Stimulated activated CD8-positive, alpha-beta memory T cell treated with anti-CD3 and anti-CD28 coated beads, Interleukin-12 subunit alpha, Interleukin-12 subunit beta, amount 100 ng/mL, for 1 hour (primary cell): ENCODE results near the gene C19orf81.
A peak's percentile ranks its signal among the peaks of the same experiment; 100 is the strongest.

Source experiments
- DNase-seq: peaks from one replicate; pipeline ENCODE4 v3.0.0-alpha.2; 2020; ENCODE audit warnings: low read depth

Gene C19orf81

GRCh38 chr19:50629801-50630200 lies 19.4 kb upstream of the C19orf81 start:
- no peak for DNase-seq

DNA sequence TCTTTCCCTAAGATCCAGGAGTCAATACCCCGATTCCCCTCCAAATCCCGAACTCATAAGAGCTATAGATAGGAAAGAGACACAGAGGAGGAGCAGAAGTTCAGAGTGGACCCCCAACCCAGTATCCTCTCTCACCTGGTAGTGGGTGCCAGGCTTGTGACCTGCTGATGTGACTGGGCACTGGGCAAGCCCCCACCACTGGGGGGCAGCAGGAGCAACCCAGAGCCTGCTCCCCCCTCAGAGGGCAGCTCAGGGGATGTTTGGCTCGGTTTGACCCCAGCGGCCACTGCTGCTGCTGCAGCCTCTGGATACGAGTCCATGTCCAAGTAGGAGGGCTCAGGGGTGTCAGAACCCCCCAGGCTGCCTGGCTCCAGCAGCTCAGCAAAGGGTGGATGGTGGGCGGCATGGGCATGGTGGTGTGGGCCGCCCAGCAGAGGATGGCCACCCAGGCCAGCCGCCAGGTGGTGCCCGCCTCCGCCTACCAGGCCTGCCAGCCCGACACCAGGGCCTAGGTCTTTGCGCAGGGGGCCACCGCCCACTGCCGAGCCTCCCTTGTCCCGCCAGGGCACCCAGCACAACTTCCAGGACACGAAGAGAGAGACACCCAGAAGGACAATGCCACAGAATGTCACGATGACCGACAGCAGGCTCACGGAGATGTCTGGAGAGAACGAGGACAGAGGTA lies 17.0 kb upstream of the C19orf81 start:
- no peak for DNase-seq

GRCh38 chr19:50633359-50633758 lies 15.9 kb upstream of the C19orf81 start:
- DNase-seq: no peak

GRCh38 chr19:50633973-50634372 lies 15.3 kb upstream of the C19orf81 start:
- DNase-seq: no peak

DNA sequence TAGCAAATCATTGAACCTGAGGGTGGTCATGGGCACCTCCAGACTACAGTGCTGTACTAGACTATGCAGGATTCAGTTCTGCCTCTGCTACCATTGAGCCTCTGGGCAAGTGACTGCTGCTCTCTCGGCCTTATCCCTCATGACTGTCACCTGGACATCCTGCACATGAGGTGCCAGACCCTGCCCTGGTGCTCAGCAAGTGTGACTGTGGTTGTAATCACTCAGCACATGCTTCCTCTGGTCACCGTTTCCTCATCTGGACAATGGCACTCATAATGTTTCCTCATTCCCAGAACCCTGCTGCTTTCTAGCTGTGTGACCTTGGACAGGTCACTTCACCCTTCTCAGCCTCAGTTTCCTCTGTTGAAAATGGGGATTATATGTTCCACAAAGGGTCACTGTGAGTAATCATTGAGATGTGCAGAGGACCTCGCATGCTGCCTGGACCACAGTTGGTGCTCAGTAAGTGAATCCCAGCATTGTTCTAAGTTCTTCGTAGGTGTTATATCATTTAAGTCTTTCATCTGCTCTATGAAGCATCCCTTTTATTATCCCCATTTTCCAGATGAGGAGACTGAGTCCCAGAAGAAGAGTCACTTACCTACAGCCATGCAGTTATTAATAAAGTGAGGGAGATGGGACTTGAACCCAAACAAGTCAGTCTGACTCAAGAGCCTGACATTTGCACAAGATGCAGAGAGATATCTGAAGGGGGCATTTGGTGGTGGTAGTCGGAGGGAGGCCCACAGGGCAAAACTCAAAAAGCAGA lies 12.7 kb upstream of the C19orf81 start:
- DNase-seq: no peak

- DNase-seq: no peak
These were observed 10.6 kb upstream of the C19orf81 start for GRCh38 chr19:50638600-50638999.

GRCh38 chr19:50639121-50640112 lies 9.8 kb upstream of the C19orf81 start, which contains the start of gene SYT3:
Gene SYT3, minus strand, starts transcription at chr19:50639881. Its CDS starts 2,470 bp downstream, at chr19:50637411.
- DNase-seq: no peak

DNA sequence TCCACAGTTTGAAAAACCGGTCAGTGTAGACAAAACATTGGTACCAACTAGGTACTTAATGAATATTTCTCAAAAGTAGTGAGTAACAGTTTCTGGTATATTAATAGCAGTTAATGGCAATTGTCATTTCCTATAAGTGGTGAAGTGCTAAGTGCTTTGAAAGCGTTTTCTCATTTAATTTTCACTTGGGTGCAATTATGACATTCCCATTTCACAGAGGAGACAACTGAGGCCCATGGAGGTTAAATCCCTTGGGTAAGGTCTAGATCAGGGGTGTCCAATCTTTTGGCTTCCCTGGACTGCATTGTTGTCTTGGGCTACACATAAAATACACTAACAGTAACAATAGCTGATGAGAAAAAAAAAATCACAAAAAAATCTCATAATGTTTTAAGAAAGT lies 8.9 kb upstream of the C19orf81 start:
- DNase-seq: no peak

GRCh38 chr19:50644315-50644915 lies 4.8 kb upstream of the C19orf81 start:
- no peak for DNase-seq

- DNase-seq: no peak
These were observed 4.1 kb upstream of the C19orf81 start for GRCh38 chr19:50645107-50645506.

DNA sequence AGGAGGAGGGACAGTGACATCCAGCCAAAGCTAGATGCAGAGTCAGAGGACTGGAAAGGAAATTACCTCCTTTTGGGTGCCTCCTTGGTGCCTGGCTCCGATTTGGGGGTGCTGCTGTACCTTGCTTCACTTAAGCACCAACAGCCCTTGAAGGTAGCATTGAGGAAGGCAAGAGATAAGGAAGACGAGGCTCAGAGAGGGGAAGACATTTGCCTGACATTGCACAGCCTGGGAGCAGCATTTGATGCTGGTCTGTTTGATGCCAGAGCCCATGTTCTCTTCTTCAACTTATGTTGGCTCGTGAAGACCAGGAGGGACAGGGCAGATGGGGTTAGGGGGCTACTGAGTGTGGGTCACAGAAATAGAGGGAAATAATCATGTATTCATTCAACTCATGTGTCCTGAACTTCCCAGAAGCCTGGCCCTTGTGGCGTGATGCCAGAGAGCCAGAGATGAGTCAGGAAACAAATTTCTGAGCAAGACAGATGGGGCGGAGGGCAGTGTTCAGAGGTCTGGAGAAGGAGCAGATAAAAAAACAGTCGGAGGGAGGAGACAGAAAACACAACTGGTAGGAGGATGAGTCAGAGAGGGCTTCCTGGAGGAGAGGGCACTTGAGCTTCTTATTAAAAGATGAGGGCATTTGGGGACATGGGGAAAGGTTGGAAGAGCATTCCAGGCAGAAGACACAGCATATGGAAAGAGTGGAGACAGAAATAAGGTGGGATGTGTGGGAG lies 3.0 kb upstream of the C19orf81 start:
- DNase-seq: no peak

GRCh38 chr19:50647879-50648615 lies 1.2 kb upstream of the C19orf81 start:
- DNase-seq: no peak

GRCh38 chr19:50648659-50649058 lies 586 bp upstream of the C19orf81 start:
- DNase-seq: no peak

DNA sequence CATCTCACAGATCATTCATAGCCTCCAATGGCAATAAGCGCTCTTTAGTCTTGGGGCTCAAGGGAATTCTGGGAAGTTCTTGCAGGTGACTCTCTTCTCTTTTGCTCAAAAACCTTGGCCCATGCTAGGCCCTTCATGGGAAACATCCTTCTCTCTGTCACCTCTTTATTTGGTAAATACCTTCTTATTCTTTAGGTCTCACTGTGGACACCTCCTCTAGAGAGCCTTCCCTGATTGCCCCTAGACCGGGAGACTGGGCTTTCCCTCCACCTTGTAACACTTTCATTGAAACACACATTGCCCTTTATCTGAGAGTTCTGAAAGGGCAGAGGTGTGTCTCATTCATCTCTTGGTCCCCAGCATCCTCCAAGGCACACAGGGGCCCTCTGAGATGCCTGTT lies 1.9 kb downstream of the C19orf81 start:
- DNase-seq: no peak

DNA sequence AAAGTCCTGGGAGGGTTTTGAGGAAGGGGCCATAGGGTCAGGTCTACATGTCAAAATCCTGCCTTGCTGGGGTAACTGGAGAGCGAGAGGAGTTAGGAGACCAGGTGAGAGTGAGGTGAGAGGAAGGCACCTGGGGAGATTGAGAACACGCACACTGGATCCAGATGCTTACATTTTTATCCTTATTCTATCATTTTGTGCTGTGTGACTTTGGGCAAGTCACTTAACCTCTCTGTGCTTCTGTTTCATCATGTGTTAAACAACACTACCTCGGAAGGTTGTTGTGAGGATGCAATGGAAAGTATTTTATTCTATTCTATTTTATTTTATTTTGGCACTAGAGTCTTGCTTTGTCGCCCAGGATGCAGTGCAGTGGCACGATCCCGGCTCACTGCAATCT lies 3.5 kb downstream of the C19orf81 start:
- DNase-seq: no peak

- no peak for DNase-seq
These were observed 5.6 kb downstream of the C19orf81 start for GRCh38 chr19:50654882-50655281.

DNA sequence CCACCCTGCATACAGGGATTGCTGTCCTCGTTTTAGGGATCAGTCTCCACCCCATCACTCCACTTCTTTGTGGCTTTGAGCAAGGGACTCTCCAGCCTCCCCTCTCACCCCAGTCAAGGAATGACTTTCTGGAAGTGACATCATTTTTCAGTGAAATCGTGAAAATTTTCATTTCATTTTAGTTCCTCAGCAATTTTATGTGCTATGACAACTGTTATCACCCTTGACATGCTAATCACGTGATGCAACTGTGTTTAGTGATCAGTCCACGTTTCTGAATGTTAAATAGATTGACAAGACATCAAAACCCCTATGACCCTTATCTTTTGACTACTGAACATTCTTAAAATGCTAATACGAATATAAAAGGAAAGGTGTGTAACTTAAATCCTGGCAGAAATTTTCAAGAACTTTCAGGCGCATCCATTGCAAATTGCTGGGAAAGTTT lies 8.0 kb downstream of the C19orf81 start:
- DNase-seq: no peak

GRCh38 chr19:50657712-50658440 lies 8.6 kb downstream of the C19orf81 start:
- peak; percentile 57 for DNase-seq

DNA sequence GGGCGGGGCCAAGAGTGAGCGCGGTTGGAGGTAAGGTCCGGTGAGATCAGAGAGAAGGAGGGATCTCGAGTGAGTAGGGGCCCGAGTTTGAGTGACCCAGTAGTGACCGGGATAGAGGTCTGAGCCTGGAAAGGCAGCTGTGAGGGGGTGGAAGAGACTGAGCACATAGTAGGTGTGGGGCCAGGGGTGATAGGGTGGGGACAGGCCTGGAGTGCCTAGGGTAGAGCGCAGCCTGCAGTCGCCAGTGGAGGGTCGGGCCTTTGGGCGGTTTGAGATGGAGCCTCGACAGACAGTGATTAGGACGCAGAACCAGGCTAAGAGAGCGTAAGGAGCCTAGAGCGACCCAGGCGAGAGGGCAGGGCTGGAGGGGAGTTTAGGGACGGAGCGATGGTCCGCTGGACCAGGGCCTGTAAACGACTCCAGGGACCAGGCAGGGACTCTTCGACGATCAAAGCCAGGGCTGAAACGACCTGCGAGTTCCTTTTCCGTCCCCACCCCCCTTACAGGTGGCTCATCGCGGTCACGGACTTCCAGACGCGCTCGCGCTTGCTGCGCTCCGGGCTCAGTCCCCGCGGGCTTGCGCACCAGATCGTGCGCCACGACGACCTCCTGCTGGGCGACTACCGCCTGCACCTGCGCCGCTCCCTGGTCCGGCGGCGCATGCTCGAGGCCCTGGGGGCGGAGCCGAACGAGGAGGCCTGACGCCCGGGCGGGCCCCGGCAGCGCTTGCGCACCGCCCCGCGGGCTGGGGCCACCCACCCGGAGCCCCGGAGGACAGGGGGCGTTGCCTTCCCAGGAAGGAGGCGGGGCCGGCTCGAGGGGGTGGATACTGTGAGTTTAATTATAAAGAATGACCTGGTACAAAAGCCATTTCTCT lies 9.4 kb downstream of the C19orf81 start:
- peak; percentile 30 for DNase-seq
